ENCODE results near the gene MYO9B.

DNA sequence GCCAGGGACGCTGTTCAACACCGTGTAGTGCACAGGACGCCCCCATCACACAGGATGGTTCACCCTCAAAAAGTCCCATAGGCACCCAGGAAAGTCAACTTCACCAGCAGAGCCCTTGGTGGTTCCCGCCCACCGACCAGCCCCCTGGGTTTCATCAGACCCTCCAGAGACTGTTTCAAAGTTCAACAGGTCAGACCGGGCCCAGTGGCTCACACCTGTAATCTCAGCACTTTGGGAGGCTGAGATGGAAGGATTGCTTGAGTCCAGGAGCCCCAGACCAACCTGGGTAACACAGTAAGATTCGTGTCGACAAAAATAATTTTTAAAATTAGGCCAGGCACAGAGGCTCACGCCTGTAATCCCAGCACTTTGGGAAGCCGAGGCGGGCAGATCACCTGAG is 61.0 kb downstream of the MYO9B start:
- no peak for TF ChIP-seq SP1 (IDR thresholded peaks at IDR 0.05)
- no peak for TF ChIP-seq ZNF384 (IDR thresholded peaks at IDR 0.05)
- no peak for TF ChIP-seq NFRKB (IDR thresholded peaks at IDR 0.05)
- TF ChIP-seq TARDBP (IDR thresholded peaks at IDR 0.05): no peak
- TF ChIP-seq HDGF (IDR thresholded peaks at IDR 0.05; ENCODE audit: borderline replicate concordance): no peak
- TF ChIP-seq SUZ12 (IDR thresholded peaks at IDR 0.05): no peak
- no peak for TF ChIP-seq BHLHE40 (IDR thresholded peaks at IDR 0.05; ENCODE audit: borderline replicate concordance)
